ENCODE results near the gene NADK2.
A peak's percentile ranks its signal among the peaks of the same experiment; 100 is the strongest.

NADK2 gene

GRCh38 chr5:36246036-36246800 is 4.5 kb upstream of the NADK2 start:
- no peak for DNase-seq

GRCh38 chr5:36244076-36244475 is 2.4 kb upstream of the NADK2 start:
- DNase-seq = no peak

- no peak for DNase-seq
These were observed 1.9 kb upstream of the NADK2 start for GRCh38 chr5:36243653-36244052.

- DNase-seq = no peak
These were observed 1.1 kb upstream of the NADK2 start for GRCh38 chr5:36242534-36243485.

- DNase-seq = peak; percentile 50
These were observed 720 bp downstream of the NADK2 start for GRCh38 chr5:36240779-36241630.

- no peak for DNase-seq
These were observed 2.1 kb downstream of the NADK2 start for GRCh38 chr5:36239370-36240293.

GRCh38 chr5:36238502-36239295 is 3.0 kb downstream of the NADK2 start:
- no peak for DNase-seq

GRCh38 chr5:36237751-36238150 is 4.0 kb downstream of the NADK2 start:
- DNase-seq = no peak

- DNase-seq = no peak
These were observed 4.9 kb downstream of the NADK2 start for GRCh38 chr5:36236801-36237200.

- no peak for DNase-seq
These were observed 9.2 kb downstream of the NADK2 start for GRCh38 chr5:36232533-36232932.

- DNase-seq = no peak
These were observed 11.5 kb downstream of the NADK2 start for GRCh38 chr5:36230151-36230790.

GRCh38 chr5:36228505-36228904 is 13.2 kb downstream of the NADK2 start:
- no peak for DNase-seq

- no peak for DNase-seq
These were observed 14.7 kb downstream of the NADK2 start for GRCh38 chr5:36227046-36227445.

GRCh38 chr5:36222620-36223019 is 19.1 kb downstream of the NADK2 start:
- no peak for DNase-seq

- no peak for DNase-seq
These were observed 23.7 kb downstream of the NADK2 start for GRCh38 chr5:36217988-36218387.

GRCh38 chr5:36217567-36217966 is 24.2 kb downstream of the NADK2 start:
- DNase-seq = no peak

- DNase-seq = no peak
These were observed 25.8 kb downstream of the NADK2 start for GRCh38 chr5:36215910-36216309.

GRCh38 chr5:36214436-36214835 is 27.3 kb downstream of the NADK2 start:
- DNase-seq = no peak

- DNase-seq = no peak
These were observed 32.1 kb downstream of the NADK2 start for GRCh38 chr5:36209664-36210063.

GRCh38 chr5:36208786-36209185 is 32.9 kb downstream of the NADK2 start:
- no peak for DNase-seq

GRCh38 chr5:36206913-36207312 is 34.8 kb downstream of the NADK2 start:
- DNase-seq = no peak

All from NCI-H748 treated with DMSO at 0.1 percent for 48 hours (cell line).